HepG2 (cell line): Measurements from ENCODE around the gene COL27A1. TPM values are rescaled to one million over a fixed set of nuclear protein-coding genes. Genes with fewer than 3 reads are reported as not detected.

Experiments used
- ATAC-seq: fragments of 200-7000 bp; cut with Tn5 transposase; 3 replicates; pipeline ENCODE4 v1.9.1; 2020; ENCODE audit warnings: mild to moderate bottlenecking, moderate library complexity
- BruUV-seq: library from RNA; stranded (reverse); fragments of 400-500 nt; replicated peaks from 2 replicates; lab custom pipeline; 2021; lab: Mats Ljungman, UMichigan
- CTCF ChIA-PET: fragments of 300-600 bp; formaldehyde crosslinking; extraction: SDS; loops from one replicate; lab custom pipeline; 2021; ENCODE audit warnings: low total read pairs, inconsistent platforms, low intra/inter-chr PET ratio; lab: Yijun Ruan, JAX
- POLR2A ChIA-PET: fragments of 350-600 bp; sonication (Branson Sonifier 250); formaldehyde crosslinking; loops from one replicate; lab custom pipeline; 2020; ENCODE audit warnings: antibody characterized with exemption, inconsistent platforms; lab: Yijun Ruan, JAX
- DNase-seq: peaks from one replicate; pipeline ENCODE4 v3.0.0-alpha.2; 2015; ENCODE audit warnings: low spot score
- FAIRE-seq: peaks from 3 replicates; lab custom pipeline; 2011; peaks lifted over from hg19 to GRCh38; lab: Jason Lieb, UNC
- H2AFZ ChIP-seq: one replicate; pipeline ENCODE4 v1.6.1; 2011; ENCODE audit warnings: low read length, inconsistent platforms
- H3K27ac ChIP-seq: fragments of 300-600 bp; 3 replicates; pipeline ENCODE4 v1.8.0; 2011; ENCODE audit warnings: mixed run types, mild to moderate bottlenecking, mixed read lengths, low read length, inconsistent platforms; ENCODE audit not compliant: insufficient read depth; ENCODE audit errors: extremely low read length
- H3K27me3 ChIP-seq, 2 experiments: fragments of 200-600 bp in 1 of 2; 2 replicates in 1 of 2; 3 replicates in 1 of 2; pipeline versions ENCODE4 v1.6.0 to v1.8.0; 2011; ENCODE audit warnings: low read length in 2 of 2, mild to moderate bottlenecking in 2 of 2, moderate library complexity in 2 of 2, inconsistent platforms in 1 of 2; ENCODE audit not compliant: insufficient read depth in 2 of 2, control insufficient read depth in 1 of 2
- H3K36me3 ChIP-seq, 2 experiments: fragments of 200-600 bp in 1 of 2; replicated peaks in 1 of 2; 2 replicates in 1 of 2; 3 replicates in 1 of 2; pipeline versions ENCODE4 v1.5.1 to v1.8.0; 2011; ENCODE audit warnings: low read length in 2 of 2, inconsistent platforms in 1 of 2; ENCODE audit not compliant: insufficient read depth in 2 of 2, control insufficient read depth in 1 of 2
- H3K4me1 ChIP-seq: 2 replicates; pipeline ENCODE4 v1.5.1; 2012; ENCODE audit warnings: low read length, inconsistent platforms; ENCODE audit not compliant: insufficient read depth
- H3K4me2 ChIP-seq: 2 replicates; pipeline ENCODE4 v1.6.0; 2011; ENCODE audit warnings: low read depth, low read length, inconsistent platforms
- H3K4me3 ChIP-seq, 3 experiments: fragments of 200-600 bp in 1 of 3; sonication (generic), shearing (Covaris generic) in 1 of 3; replicated peaks in 1 of 3; 2 replicates each; pipeline ENCODE4 v1.5.1; 2011 to 2016; ENCODE audit warnings: low read length in 3 of 3, inconsistent platforms in 2 of 3, low read depth in 2 of 3, mild to moderate bottlenecking in 2 of 3, control low read depth in 1 of 3, mixed read lengths in 1 of 3; ENCODE audit not compliant: insufficient read depth in 1 of 3
- H3K79me2 ChIP-seq: one replicate; pipeline ENCODE4 v1.6.1; 2011; ENCODE audit warnings: low read length, inconsistent platforms; ENCODE audit not compliant: insufficient read depth
- H3K9ac ChIP-seq: 2 replicates; pipeline ENCODE4 v1.6.0; 2011; ENCODE audit warnings: mild to moderate bottlenecking, low read depth, low read length, inconsistent platforms; ENCODE audit not compliant: insufficient read depth
- H3K9me3 ChIP-seq: 2 replicates; pipeline ENCODE4 v1.5.1; 2012; ENCODE audit warnings: mild to moderate bottlenecking, low read length
- H4K20me1 ChIP-seq: 2 replicates; pipeline ENCODE4 v1.6.0; 2011; ENCODE audit warnings: inconsistent platforms, mild to moderate bottlenecking, low read length, moderate library complexity; ENCODE audit not compliant: insufficient read depth
- AKAP8 ChIP-seq: sonication (generic); formaldehyde crosslinking; IDR thresholded peaks from 2 replicates; pipeline ENCODE4 v1.5.1; 2020; ENCODE audit warnings: mild to moderate bottlenecking, missing genetic modification reagents
- ATF5 ChIP-seq: sonication (generic); formaldehyde crosslinking; IDR thresholded peaks from 2 replicates; pipeline ENCODE4 v1.4.0; 2020; ENCODE audit warnings: mild to moderate bottlenecking, low read depth, missing genetic modification reagents
- GATAD1 ChIP-seq: IDR thresholded peaks from 2 replicates; pipeline ENCODE4 v1.6.1; 2016; ENCODE audit warnings: missing genetic modification reagents, missing compliant biosample characterization
- GMEB2 ChIP-seq: IDR thresholded peaks from 2 replicates; pipeline ENCODE4 v1.6.1; 2016; ENCODE audit warnings: missing biosample characterization, missing genetic modification reagents, low read depth
- GRHL1 ChIP-seq: sonication (generic); formaldehyde crosslinking; conservative IDR thresholded peaks from 2 replicates; pipeline ENCODE4 v1.8.0; 2022; ENCODE audit warnings: missing genetic modification reagents
- KAT7 ChIP-seq: IDR thresholded peaks from 2 replicates; pipeline ENCODE4 v1.6.1; 2018; ENCODE audit warnings: borderline replicate concordance, missing compliant biosample characterization
- NFATC3 ChIP-seq: sonication (generic); formaldehyde crosslinking; IDR thresholded peaks from 2 replicates; pipeline ENCODE4 v1.5.1; 2020; ENCODE audit warnings: mild to moderate bottlenecking, missing genetic modification reagents
- RBFOX2 ChIP-seq: fragments of 200-400 bp; formaldehyde crosslinking; IDR thresholded peaks from 2 replicates; pipeline ENCODE4 v1.6.1; 2017; ENCODE audit warnings: low read depth, mild to moderate bottlenecking, low read length
- SIN3A ChIP-seq: IDR thresholded peaks from 2 replicates; pipeline ENCODE4 v1.6.1; 2011; ENCODE audit warnings: low read depth, mild to moderate bottlenecking, control low read depth, low read length, borderline replicate concordance
- ZNF256 ChIP-seq: sonication (generic); formaldehyde crosslinking; conservative IDR thresholded peaks from 2 replicates; pipeline ENCODE4 v1.4.0; 2020; ENCODE audit warnings: missing genetic modification reagents
- ZNF362 ChIP-seq: sonication (generic); formaldehyde crosslinking; IDR thresholded peaks from 2 replicates; pipeline ENCODE4 v1.4.0; 2020; ENCODE audit warnings: missing genetic modification reagents, mild to moderate bottlenecking, borderline replicate concordance
- ZNF430 ChIP-seq: sonication (generic); formaldehyde crosslinking; IDR thresholded peaks from 2 replicates; pipeline ENCODE4 v1.9.0; 2021; ENCODE audit warnings: mild to moderate bottlenecking, missing genetic modification reagents
- ZNF619 ChIP-seq: sonication (generic); formaldehyde crosslinking; IDR thresholded peaks from 2 replicates; pipeline ENCODE4 v1.4.0; 2020; ENCODE audit warnings: mild to moderate bottlenecking, missing genetic modification reagents
- ZNF691 ChIP-seq: sonication (generic); formaldehyde crosslinking; IDR thresholded peaks from 2 replicates; pipeline ENCODE4 v1.4.0; 2020; ENCODE audit warnings: missing genetic modification reagents, low read depth, mild to moderate bottlenecking, borderline replicate concordance
- WGBS: methylation state at CpG from one replicate; pipeline ENCODE4 v1.1.6; 2017; ENCODE audit warnings: low lambda C conversion rate; 5-methylcytosine and 5-hydroxymethylcytosine counted together
- in situ Hi-C: cut with HindIII; loops from 2 replicates; pipeline ENCODE4 v1.10.0; 2017; ENCODE audit warnings: low pct_unique_long_range_greater_than_20kb; ENCODE audit not compliant: extremely low pct_ligation_motif_present
- intact Hi-C: fragments of 100-400 bp; cut with micrococcal nuclease; formaldehyde crosslinking; loops from one replicate; pipeline ENCODE4 v1.10.0; 2022; ENCODE audit not compliant: unreplicated experiment
- polyA plus RNA-seq, 8 experiments: library from polyadenylated mRNA; depleted of rRNA in 3 of 8; stranded (reverse) in 7 of 8; unstranded in 1 of 8; fragments of >200 nt; fragmentation: Illumina TruSeq in 4 of 8; extraction: Trizol in 4 of 8; gene quantifications; 2 replicates each; pipeline versions ENCODE4 v1.2.1 to v1.2.3, GENCODE V29; 2011 to 2016; ENCODE audit warnings: low read depth in 4 of 8, missing spikeins in 1 of 8, mixed read lengths in 1 of 8; ENCODE audit not compliant: insufficient read depth in 1 of 8
- total RNA-seq, 5 experiments: library from RNA; depleted of rRNA; stranded (reverse); fragments of >200 nt; fragmentation: Illumina TruSeq; extraction: Trizol; gene quantifications; 2 replicates each; pipeline ENCODE4 v1.2.3, GENCODE V29; 2016; ENCODE audit warnings: low read depth in 1 of 5

COL27A1 gene
- total and polyA plus RNA-seq, 2 of the 13 experiments (the other 11 are each of a cell fraction or from before 2014, with no cell fraction given) = 71.3 to 89.1 TPM

- TF ChIP-seq GATAD1 (CRISPR knock-in tag) (no peak), KAT7 (CRISPR knock-in tag) (no peak), NFATC3 (CRISPR knock-in tag) (no peak), RBFOX2 (peak; percentile 50)
Measured at GRCh38 chr9:114156657-114157421, 1.5 kb downstream of the COL27A1 start (continued).

- Histone ChIP-seq H3K9ac (no peak overlapping the region; the same call in 1 of the 2 replicates), H3K27me3 (peaks cover 0 to 4% of the 10 kb centered on the region in 2 experiments; a peak in 1 of 5 replicates), H3K9me3 (no peaks in the 10 kb centered on the region), H3K27ac (peak overlapping the region; percentile 7), H3K36me3 (peaks cover 13 to 30% of the 10 kb centered on the region in 2 experiments; a peak in 4 of 5 replicates), H3K4me1 (peaks cover 71% of the 10 kb centered on the region), H3K79me2 (peaks cover 78% of the 10 kb centered on the region), H2AFZ (no peak overlapping the region), H4K20me1 (peaks cover 46% of the 10 kb centered on the region), H3K4me3 (peak overlapping the region; percentile 5 to 94 (median 11); a peak in 4 of 6 replicates), H3K4me2 (peak overlapping the region; percentile 94)
- no peak for DNase-seq
- 78% methylated on average over 6 of the region's 9 CpGs for WGBS
- POLR2A ChIA-PET = interaction anchor here (0.8 to 13.2 kb wide), 6 partner anchors 16 to 75 kb away, joined by 3 to 252 read pairs (median 8); partner anchors contain the start of gene KIF12
- CTCF ChIA-PET = interaction anchor here (1.3 kb wide), 1 partner anchor 50 kb away, joined by 3 read pairs; no protein-coding TSS in a partner anchor
- no peak for ATAC-seq
- in situ Hi-C loops = loop anchor here (5.0 kb wide), 1 partner anchor 135 kb away; no protein-coding TSS in a partner anchor
- BruUV-seq = no TSS peak
- FAIRE-seq = no peak
- intact Hi-C loops = loop anchor here (5.0 kb wide), 3 partner anchors 35 to 135 kb away; no protein-coding TSS in a partner anchor
- TF ChIP-seq ZNF691 (CRISPR knock-in tag) = no peak
- no peak for TF ChIP-seq SIN3A
- TF ChIP-seq ATF5 (CRISPR knock-in tag) = no peak
- no peak for TF ChIP-seq ZNF362
- TF ChIP-seq GMEB2 (CRISPR knock-in tag) = no peak
- TF ChIP-seq ZNF256 (CRISPR knock-in tag) = no peak
- TF ChIP-seq ZNF619 (CRISPR knock-in tag) = 0 out of 2 replicates have a peak, but pooled peaks have one; percentile 1
- TF ChIP-seq AKAP8 (CRISPR knock-in tag) = no peak
- no peak for TF ChIP-seq GRHL1 (CRISPR knock-in tag)
- TF ChIP-seq ZNF430 (CRISPR knock-in tag) = no peak
Measured at GRCh38 chr9:114157516-114158176, 2.3 kb downstream of the COL27A1 start.
